GM12878 (cell line): Measurements from ENCODE around the gene RND2. TPM values are rescaled to one million over a fixed set of nuclear protein-coding genes. Genes with fewer than 3 reads are reported as not detected.

Source experiments
- BACH1 ChIP-seq: fragments of 450-650 bp; IDR thresholded peaks from 2 replicates; pipeline ENCODE4 v1.6.1; 2017; ENCODE audit warnings: mild to moderate bottlenecking, borderline replicate concordance
- CEBPZ ChIP-seq: fragments of 150-350 bp; IDR thresholded peaks from 2 replicates; pipeline ENCODE4 v1.6.1; 2016; ENCODE audit warnings: low read depth, low read length
- CTCF ChIP-seq, 3 experiments: IDR thresholded peaks in 2 of 3; conservative IDR thresholded peaks in 1 of 3; 2 replicates each; pipeline ENCODE4 v1.5.1; 2011; ENCODE audit warnings: low read depth in 3 of 3, low read length in 3 of 3, mild to moderate bottlenecking in 3 of 3, control low read depth in 2 of 3, moderate library complexity in 2 of 3, inconsistent platforms in 1 of 3, mixed read lengths in 1 of 3; ENCODE audit not compliant: control insufficient read depth in 2 of 3, insufficient read depth in 1 of 3; ENCODE audit errors: extremely low read depth in 1 of 3
- DPF2 ChIP-seq: fragments of 450-650 bp; IDR thresholded peaks from 2 replicates; pipeline ENCODE4 v1.6.1; 2017; ENCODE audit warnings: mild to moderate bottlenecking
- EP300 ChIP-seq, 2 experiments: fragments of 150-350 bp in 1 of 2; IDR thresholded peaks; 2 replicates each; pipeline ENCODE4 v1.6.1; 2011 to 2012; ENCODE audit warnings: low read depth in 2 of 2, low read length in 2 of 2, borderline replicate concordance in 1 of 2, improper control_type of control experiment in 1 of 2, inconsistent platforms in 1 of 2; ENCODE audit not compliant: control insufficient read depth in 1 of 2
- EZH2 ChIP-seq: IDR thresholded peaks from 2 replicates; pipeline ENCODE4 v1.6.1; 2012; ENCODE audit warnings: low read depth, mild to moderate bottlenecking, control low read depth, inconsistent platforms, low read length, borderline replicate concordance; ENCODE audit not compliant: control insufficient read depth
- HDGF ChIP-seq: fragments of 450-650 bp; IDR thresholded peaks from 2 replicates; pipeline ENCODE4 v1.6.1; 2016; ENCODE audit warnings: antibody characterized with exemption
- IKZF1 ChIP-seq: fragments of 450-650 bp; conservative IDR thresholded peaks from 2 replicates; pipeline ENCODE4 v1.6.1; 2017; ENCODE audit warnings: antibody characterized with exemption, mild to moderate bottlenecking
- JUNB ChIP-seq: IDR thresholded peaks from 2 replicates; pipeline ENCODE4 v1.6.1; 2016; ENCODE audit warnings: antibody characterized with exemption, mild to moderate bottlenecking
- LARP7 ChIP-seq: fragments of 450-650 bp; IDR thresholded peaks from 2 replicates; pipeline ENCODE4 v1.6.1; 2017; ENCODE audit warnings: mild to moderate bottlenecking
- MEF2A ChIP-seq: IDR thresholded peaks from 2 replicates; pipeline ENCODE4 v1.6.1; 2011; ENCODE audit warnings: low read depth, mild to moderate bottlenecking, low read length, moderate library complexity; ENCODE audit not compliant: insufficient read depth
- NFXL1 ChIP-seq: fragments of 450-650 bp; IDR thresholded peaks from 2 replicates; pipeline ENCODE4 v1.6.1; 2017; ENCODE audit warnings: antibody characterized with exemption, mild to moderate bottlenecking, borderline replicate concordance
- POLR2AphosphoS2 ChIP-seq: IDR thresholded peaks from 2 replicates; pipeline ENCODE4 v1.6.1; 2011; ENCODE audit warnings: low read depth, mild to moderate bottlenecking, low read length, improper control_type of control experiment, moderate library complexity
- POU2F2 ChIP-seq: IDR thresholded peaks from 3 replicates; pipeline ENCODE4 v1.6.1; 2011; ENCODE audit warnings: low read depth, mild to moderate bottlenecking, low read length, borderline replicate concordance
- RB1 ChIP-seq: fragments of 450-650 bp; formaldehyde crosslinking; IDR thresholded peaks from 2 replicates; pipeline ENCODE4 v1.6.1; 2017; ENCODE audit warnings: mild to moderate bottlenecking, borderline replicate concordance
- STAT1 ChIP-seq: fragments of 450-650 bp; conservative IDR thresholded peaks from 2 replicates; pipeline ENCODE4 v1.6.1; 2014; ENCODE audit warnings: antibody characterized with exemption, mild to moderate bottlenecking
- SUPT20H ChIP-seq: IDR thresholded peaks from 2 replicates; pipeline ENCODE4 v1.6.1; 2011; ENCODE audit warnings: low read depth, mild to moderate bottlenecking, low read length, moderate library complexity, borderline replicate concordance; ENCODE audit not compliant: control insufficient read depth
- TAF1 ChIP-seq: IDR thresholded peaks from 2 replicates; pipeline ENCODE4 v1.6.1; 2011; ENCODE audit warnings: mild to moderate bottlenecking, low read depth, low read length, borderline replicate concordance
- polyA plus RNA-seq, 11 experiments: library from polyadenylated mRNA; depleted of rRNA in 4 of 11; unstranded in 6 of 11; stranded (reverse) in 5 of 11; fragments of >200 nt; fragmentation: Nextera tagmentation in 4 of 11; fragmentation: Illumina TruSeq in 1 of 11; extraction: Ambion mirVana in 4 of 11; extraction: Trizol in 1 of 11; gene quantifications; 1 replicate in 1 of 11; 2 replicates in 10 of 11; pipeline versions ENCODE4 v1.2.1 to v1.2.3, GENCODE V29; 2011 to 2016; ENCODE audit warnings: inconsistent platforms in 2 of 11, missing spikeins in 2 of 11, low read depth in 1 of 11
- total RNA-seq, 4 experiments: library from RNA; depleted of rRNA in 3 of 4; stranded (reverse); fragments of >200 nt in 3 of 4; fragmentation: Illumina TruSeq in 1 of 4; extraction: Trizol in 1 of 4; gene quantifications; 2 replicates each; pipeline versions ENCODE4 v1.2.1 to v1.2.3, GENCODE V29; 2013 to 2021
- TF ChIP-seq, protein P1 (sequence below): fragments of 450-650 bp; IDR thresholded peaks from 2 replicates; pipeline ENCODE4 v1.6.1; 2017; ENCODE audit warnings: mild to moderate bottlenecking, moderate library complexity

RND2 gene
- total and polyA plus RNA-seq, 10 of the 15 experiments (the other 5 are each of a cell fraction or from before 2014, with no cell fraction given), result 0.01 to 0.05 (median 0.03) TPM; not detected in 6

GRCh38 chr17:43006639-43007551 is 18.1 kb upstream of the RND2 start, which contains the start of gene IFI35 (continued):
- TF ChIP-seq, protein P1, sequence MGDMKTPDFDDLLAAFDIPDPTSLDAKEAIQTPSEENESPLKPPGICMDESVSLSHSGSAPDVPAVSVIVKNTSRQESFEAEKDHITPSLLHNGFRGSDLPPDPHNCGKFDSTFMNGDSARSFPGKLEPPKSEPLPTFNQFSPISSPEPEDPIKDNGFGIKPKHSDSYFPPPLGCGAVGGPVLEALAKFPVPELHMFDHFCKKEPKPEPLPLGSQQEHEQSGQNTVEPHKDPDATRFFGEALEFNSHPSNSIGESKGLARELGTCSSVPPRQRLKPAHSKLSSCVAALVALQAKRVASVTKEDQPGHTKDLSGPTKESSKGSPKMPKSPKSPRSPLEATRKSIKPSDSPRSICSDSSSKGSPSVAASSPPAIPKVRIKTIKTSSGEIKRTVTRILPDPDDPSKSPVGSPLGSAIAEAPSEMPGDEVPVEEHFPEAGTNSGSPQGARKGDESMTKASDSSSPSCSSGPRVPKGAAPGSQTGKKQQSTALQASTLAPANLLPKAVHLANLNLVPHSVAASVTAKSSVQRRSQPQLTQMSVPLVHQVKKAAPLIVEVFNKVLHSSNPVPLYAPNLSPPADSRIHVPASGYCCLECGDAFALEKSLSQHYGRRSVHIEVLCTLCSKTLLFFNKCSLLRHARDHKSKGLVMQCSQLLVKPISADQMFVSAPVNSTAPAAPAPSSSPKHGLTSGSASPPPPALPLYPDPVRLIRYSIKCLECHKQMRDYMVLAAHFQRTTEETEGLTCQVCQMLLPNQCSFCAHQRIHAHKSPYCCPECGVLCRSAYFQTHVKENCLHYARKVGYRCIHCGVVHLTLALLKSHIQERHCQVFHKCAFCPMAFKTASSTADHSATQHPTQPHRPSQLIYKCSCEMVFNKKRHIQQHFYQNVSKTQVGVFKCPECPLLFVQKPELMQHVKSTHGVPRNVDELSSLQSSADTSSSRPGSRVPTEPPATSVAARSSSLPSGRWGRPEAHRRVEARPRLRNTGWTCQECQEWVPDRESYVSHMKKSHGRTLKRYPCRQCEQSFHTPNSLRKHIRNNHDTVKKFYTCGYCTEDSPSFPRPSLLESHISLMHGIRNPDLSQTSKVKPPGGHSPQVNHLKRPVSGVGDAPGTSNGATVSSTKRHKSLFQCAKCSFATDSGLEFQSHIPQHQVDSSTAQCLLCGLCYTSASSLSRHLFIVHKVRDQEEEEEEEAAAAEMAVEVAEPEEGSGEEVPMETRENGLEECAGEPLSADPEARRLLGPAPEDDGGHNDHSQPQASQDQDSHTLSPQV, result no peak
- TF ChIP-seq RB1, result 0 out of 2 replicates have a peak, but pooled peaks have one; percentile 15
- no peak for TF ChIP-seq BACH1
- no peak for TF ChIP-seq EZH2
- no peak for TF ChIP-seq MEF2A
- TF ChIP-seq CTCF (IDR thresholded peaks at IDR 0.05 in 2 of 3, conservative IDR thresholded peaks at IDR 0.05 in 1 of 3; ENCODE audit: control insufficient read depth in 2 of 3, extremely low read depth in 1 of 3, insufficient read depth in 1 of 3, low read depth in 3 of 3, low read length in 3 of 3), result peak; percentile 23 to 79 (median 41); a peak in 5 of 6 replicates
- peak; percentile 59; the same call in 1 of the 2 replicates for TF ChIP-seq POLR2AphosphoS2
- peak; percentile 58 for TF ChIP-seq IKZF1
- TF ChIP-seq POU2F2, result 0 out of 3 replicates have a peak, but pooled peaks have one; percentile 38
- TF ChIP-seq EP300 (IDR thresholded peaks at IDR 0.05; ENCODE audit: borderline replicate concordance in 1 of 2, control insufficient read depth in 1 of 2, low read depth in 2 of 2, low read length in 2 of 2), result peak in 1 of 2 experiments; percentile 30; a peak in 1 of 4 replicates
- TF ChIP-seq HDGF, result peak; percentile 82
- TF ChIP-seq STAT1, result no peak
- no peak for TF ChIP-seq SUPT20H
- TF ChIP-seq CEBPZ, result no peak
- TF ChIP-seq DPF2, result 0 out of 2 replicates have a peak, but pooled peaks have one; percentile 26
- 0 out of 2 replicates have a peak, but pooled peaks have one; percentile 1 for TF ChIP-seq LARP7
- TF ChIP-seq NFXL1, result no peak
- TF ChIP-seq JUNB, result no peak
- TF ChIP-seq TAF1, result peak; percentile 58; the same call in 1 of the 2 replicates
